Right kidney (tissue), 9 donors: ENCODE measurements around the gene MNDA.

ENCODE experiments used
- DNase-seq: peaks from one replicate; pipeline ENCODE4 v3.0.0-alpha.2; 2016
- long read RNA-seq, 8 donors: transcript quantifications; one replicate each; lab custom pipeline, GENCODE V29; 2026

Gene MNDA
- long read RNA-seq, donor 1: 0 reads
- long read RNA-seq, donor 2: 0 reads
- long read RNA-seq, donor 3, partial matches to known transcripts: 0 of 2 reads
- long read RNA-seq, donor 3, other reads (novel, unspliced or antisense): 0 of 2 reads
- long read RNA-seq, donor 4, partial matches to known transcripts: 0 of 2 reads
- long read RNA-seq, donor 4, other reads (novel, unspliced or antisense): 0 of 2 reads
- long read RNA-seq, donor 5, partial matches to known transcripts: 0 of 2 reads
- long read RNA-seq, donor 5, other reads (novel, unspliced or antisense): 0 of 2 reads
- long read RNA-seq, donor 6: 0 reads
- long read RNA-seq, donor 7, partial matches to known transcripts: 0 of 1 reads
- long read RNA-seq, donor 7, other reads (novel, unspliced or antisense): 0 of 1 reads
- long read RNA-seq, donor 8, partial matches to known transcripts: 0 of 2 reads
- long read RNA-seq, donor 8, other reads (novel, unspliced or antisense): 0 of 2 reads

GRCh38 chr1:158830904-158831507 lies at the start of gene MNDA:
TSS of gene MNDA (plus strand) at chr1:158831351. CDS start at chr1:158842154, 10,803 bp downstream.
- DNase-seq: no peak

- DNase-seq: no peak
These were observed 37.5 kb upstream of the MNDA start for GRCh38 chr1:158793604-158794003.

- no peak for DNase-seq
These were observed 36.9 kb upstream of the MNDA start for GRCh38 chr1:158794247-158794646.

- no peak for DNase-seq
These were observed 32.6 kb upstream of the MNDA start for GRCh38 chr1:158798531-158798930.

- no peak for DNase-seq
These were observed 31.5 kb upstream of the MNDA start for GRCh38 chr1:158799689-158800088.

GRCh38 chr1:158800526-158800925 lies 30.6 kb upstream of the MNDA start:
- DNase-seq: no peak

GRCh38 chr1:158801396-158801795 lies 29.8 kb upstream of the MNDA start:
- DNase-seq: no peak

GRCh38 chr1:158803678-158804077 lies 27.5 kb upstream of the MNDA start:
- DNase-seq: no peak

GRCh38 chr1:158806916-158807536 lies 24.1 kb upstream of the MNDA start:
- DNase-seq: no peak

GRCh38 chr1:158809256-158809655 lies 21.9 kb upstream of the MNDA start:
- DNase-seq: no peak

GRCh38 chr1:158809862-158810261 lies 21.3 kb upstream of the MNDA start:
- DNase-seq: no peak

GRCh38 chr1:158810311-158810710 lies 20.8 kb upstream of the MNDA start:
- no peak for DNase-seq

GRCh38 chr1:158812336-158812735 lies 18.8 kb upstream of the MNDA start:
- no peak for DNase-seq

- DNase-seq: no peak
These were observed 18.0 kb upstream of the MNDA start for GRCh38 chr1:158813164-158813563.

- DNase-seq: no peak
These were observed 16.2 kb upstream of the MNDA start for GRCh38 chr1:158814970-158815369.

- DNase-seq: no peak
These were observed 12.6 kb upstream of the MNDA start for GRCh38 chr1:158818560-158818959.

- DNase-seq: no peak
These were observed 12.1 kb upstream of the MNDA start for GRCh38 chr1:158818975-158819431.

- no peak for DNase-seq
These were observed 11.4 kb upstream of the MNDA start for GRCh38 chr1:158819461-158820443.

GRCh38 chr1:158821723-158822122 lies 9.4 kb upstream of the MNDA start:
- DNase-seq: no peak

- no peak for DNase-seq
These were observed 975 bp upstream of the MNDA start for GRCh38 chr1:158830074-158830677.

- DNase-seq: no peak
These were observed 2.1 kb downstream of the MNDA start for GRCh38 chr1:158833264-158833663.

- no peak for DNase-seq
These were observed 4.9 kb downstream of the MNDA start for GRCh38 chr1:158836038-158836437.
